ENCODE measurements around the gene ELFN1. TPM values are rescaled to one million over a fixed set of nuclear protein-coding genes. Genes with fewer than 3 reads are reported as not detected.

The ELFN1 gene
- 12.7 and 14.1 TPM in 2 replicates for total RNA-seq

DNA sequence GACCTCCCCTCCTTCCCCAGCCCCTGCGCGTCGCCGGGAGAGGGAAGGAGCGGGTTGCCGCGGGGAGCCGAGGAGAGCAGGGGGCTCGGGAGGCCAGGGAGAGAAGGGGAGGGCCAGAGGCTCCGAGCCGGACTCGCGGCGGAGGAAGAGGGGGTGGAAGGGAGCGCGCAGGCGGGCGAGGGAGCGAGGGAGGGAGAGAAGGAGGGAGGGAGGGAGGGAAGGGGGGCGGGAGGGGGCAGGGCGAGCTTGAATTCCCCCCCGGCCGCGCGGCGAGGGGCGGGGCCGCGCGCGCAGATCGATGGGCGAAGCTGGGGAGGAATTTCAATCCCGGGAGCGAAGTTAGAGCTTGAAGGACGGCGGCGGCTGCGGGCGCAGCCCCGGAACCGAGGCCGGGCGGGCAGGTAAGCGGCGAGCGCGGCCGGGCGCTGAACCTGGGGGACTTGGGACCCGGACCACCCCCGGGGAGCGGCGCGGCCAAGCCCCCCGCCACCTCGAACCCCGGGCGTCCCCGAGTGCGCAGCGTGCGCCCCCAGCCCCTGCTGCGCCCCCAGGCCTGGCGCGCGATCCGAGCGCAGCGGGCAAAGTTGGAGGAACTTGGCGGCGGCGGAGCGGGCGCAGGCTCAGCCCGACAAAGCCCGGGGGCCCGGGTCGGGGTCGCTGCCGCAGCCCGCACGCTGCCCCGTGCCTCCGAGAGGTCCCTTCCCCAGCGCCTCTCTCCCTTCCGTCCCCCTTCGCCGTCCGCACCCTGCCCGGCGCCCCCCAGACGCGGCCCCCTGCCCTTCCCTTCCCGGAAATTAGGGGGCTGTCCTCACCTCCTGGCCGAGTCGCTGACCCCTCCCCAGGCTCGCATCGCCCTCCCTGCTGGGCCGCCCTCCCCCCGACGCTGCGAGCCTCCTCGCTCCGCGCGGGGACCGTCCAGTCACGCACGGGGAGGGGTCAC lies at the start of gene ELFN1:
Gene ELFN1, plus strand, starts transcription at position 324 of the 940 bp plus-strand sequence. CDS start 74,320 bp downstream, outside the sequence.
- H2AFZ ChIP-seq (ENCODE audit: low read length) = no peak within 1 kb of the TSS
- peaks cover 9% of the 10 kb centered on the region for H3K27me3 ChIP-seq (ENCODE audit: insufficient read depth, low read length)
- H3K36me3 ChIP-seq (ENCODE audit: insufficient read depth, low read length) = no peaks in the 10 kb centered on the region
- no peak within 1 kb of the TSS for H3K27ac ChIP-seq (ENCODE audit: low read depth, low read length)
- no peaks in the 10 kb centered on the region for H4K20me1 ChIP-seq (ENCODE audit: insufficient read depth, low read length)
- H3K4me3 ChIP-seq (ENCODE audit: insufficient read depth, low read length) = peak within 1 kb of the TSS; percentile 50
- no peaks in the 10 kb centered on the region for H3K9me3 ChIP-seq (ENCODE audit: low read depth, low read length)
- H3K79me2 ChIP-seq (ENCODE audit: insufficient read depth, low read length) = peaks cover 4% of the 10 kb centered on the region
- H3K4me2 ChIP-seq (ENCODE audit: insufficient read depth, low read length) = no peak within 1 kb of the TSS
- TF ChIP-seq, protein P1, sequence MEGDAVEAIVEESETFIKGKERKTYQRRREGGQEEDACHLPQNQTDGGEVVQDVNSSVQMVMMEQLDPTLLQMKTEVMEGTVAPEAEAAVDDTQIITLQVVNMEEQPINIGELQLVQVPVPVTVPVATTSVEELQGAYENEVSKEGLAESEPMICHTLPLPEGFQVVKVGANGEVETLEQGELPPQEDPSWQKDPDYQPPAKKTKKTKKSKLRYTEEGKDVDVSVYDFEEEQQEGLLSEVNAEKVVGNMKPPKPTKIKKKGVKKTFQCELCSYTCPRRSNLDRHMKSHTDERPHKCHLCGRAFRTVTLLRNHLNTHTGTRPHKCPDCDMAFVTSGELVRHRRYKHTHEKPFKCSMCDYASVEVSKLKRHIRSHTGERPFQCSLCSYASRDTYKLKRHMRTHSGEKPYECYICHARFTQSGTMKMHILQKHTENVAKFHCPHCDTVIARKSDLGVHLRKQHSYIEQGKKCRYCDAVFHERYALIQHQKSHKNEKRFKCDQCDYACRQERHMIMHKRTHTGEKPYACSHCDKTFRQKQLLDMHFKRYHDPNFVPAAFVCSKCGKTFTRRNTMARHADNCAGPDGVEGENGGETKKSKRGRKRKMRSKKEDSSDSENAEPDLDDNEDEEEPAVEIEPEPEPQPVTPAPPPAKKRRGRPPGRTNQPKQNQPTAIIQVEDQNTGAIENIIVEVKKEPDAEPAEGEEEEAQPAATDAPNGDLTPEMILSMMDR (IDR thresholded peaks at IDR 0.05; ENCODE audit: extremely low read depth, low read depth, low read length) = no peak
- peak; percentile 96 for DNase-seq (ENCODE audit: insufficient read length, low spot score, missing footprints)
- no peaks in the 10 kb centered on the region for H3K4me1 ChIP-seq (ENCODE audit: insufficient read depth, low read length)

DNA sequence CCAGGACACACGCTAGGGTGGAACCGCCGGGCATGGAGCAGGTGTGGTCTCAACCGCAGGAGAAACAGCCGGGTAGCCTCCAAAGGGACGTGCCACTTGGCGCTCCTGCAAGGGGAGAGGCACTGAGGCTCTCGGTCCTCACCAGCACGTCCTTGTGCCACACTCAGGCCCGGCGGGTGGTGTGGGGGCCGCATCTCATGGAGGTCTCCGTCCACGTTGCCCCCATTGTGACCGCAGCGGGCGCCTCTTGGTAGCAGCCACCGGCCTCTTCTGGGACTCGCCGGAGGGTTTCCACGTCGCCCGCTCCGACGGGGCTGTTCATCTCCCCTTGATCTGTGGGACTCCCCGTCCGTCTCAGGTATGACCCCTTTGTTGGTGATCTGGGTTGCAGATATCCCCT lies 49.2 kb upstream of the ELFN1 start:
- no peaks in the 10 kb centered on the region for H3K79me2 ChIP-seq (ENCODE audit: insufficient read depth, low read length)
- H3K27ac ChIP-seq (ENCODE audit: low read depth, low read length) = no peak overlapping the region
- no peak overlapping the region for H2AFZ ChIP-seq (ENCODE audit: low read length)
- no peaks in the 10 kb centered on the region for H3K36me3 ChIP-seq (ENCODE audit: insufficient read depth, low read length)
- peak; percentile 26 for DNase-seq (ENCODE audit: insufficient read length, low spot score, missing footprints)
- H3K4me2 ChIP-seq (ENCODE audit: insufficient read depth, low read length) = no peak overlapping the region
- no peaks in the 10 kb centered on the region for H3K4me1 ChIP-seq (ENCODE audit: insufficient read depth, low read length)
- H3K27me3 ChIP-seq (ENCODE audit: insufficient read depth, low read length) = peaks cover 3% of the 10 kb centered on the region
- H3K4me3 ChIP-seq (ENCODE audit: insufficient read depth, low read length) = no peak overlapping the region
- TF ChIP-seq, protein P1 (IDR thresholded peaks at IDR 0.05; ENCODE audit: extremely low read depth, low read depth, low read length) = no peak
- H4K20me1 ChIP-seq (ENCODE audit: insufficient read depth, low read length) = no peaks in the 10 kb centered on the region
- H3K9me3 ChIP-seq (ENCODE audit: low read depth, low read length) = no peaks in the 10 kb centered on the region

DNA sequence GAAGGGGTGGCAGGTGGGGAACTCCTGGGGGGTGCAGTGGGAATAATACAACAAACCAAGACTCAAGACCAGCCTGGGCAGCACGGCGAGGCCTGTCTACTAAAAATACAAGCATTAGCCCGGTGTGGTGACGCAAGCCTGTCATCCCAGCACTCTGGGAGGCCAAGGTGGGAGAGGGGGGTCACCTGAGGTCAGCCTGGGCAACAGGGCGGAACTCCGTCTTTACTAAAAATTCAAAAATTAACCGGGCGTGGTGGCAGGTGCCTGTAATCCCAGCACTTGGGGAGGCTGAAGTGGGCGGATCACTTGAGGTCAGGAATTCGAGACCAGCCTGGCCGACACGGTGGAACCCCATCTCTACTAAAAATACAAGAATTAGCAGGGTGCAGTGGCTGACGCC lies 48.4 kb upstream of the ELFN1 start:
- no peak overlapping the region for H3K4me3 ChIP-seq (ENCODE audit: insufficient read depth, low read length)
- TF ChIP-seq, protein P1 (IDR thresholded peaks at IDR 0.05; ENCODE audit: extremely low read depth, low read depth, low read length) = no peak
- no peak overlapping the region for H3K27ac ChIP-seq (ENCODE audit: low read depth, low read length)
- no peak overlapping the region for H3K4me2 ChIP-seq (ENCODE audit: insufficient read depth, low read length)
- H2AFZ ChIP-seq (ENCODE audit: low read length) = no peak overlapping the region
- no peaks in the 10 kb centered on the region for H3K4me1 ChIP-seq (ENCODE audit: insufficient read depth, low read length)
- H3K79me2 ChIP-seq (ENCODE audit: insufficient read depth, low read length) = no peaks in the 10 kb centered on the region
- no peaks in the 10 kb centered on the region for H4K20me1 ChIP-seq (ENCODE audit: insufficient read depth, low read length)
- peak; percentile 42 for DNase-seq (ENCODE audit: insufficient read length, low spot score, missing footprints)
- H3K9me3 ChIP-seq (ENCODE audit: low read depth, low read length) = no peaks in the 10 kb centered on the region
- H3K36me3 ChIP-seq (ENCODE audit: insufficient read depth, low read length) = no peaks in the 10 kb centered on the region
- peaks cover 3% of the 10 kb centered on the region for H3K27me3 ChIP-seq (ENCODE audit: insufficient read depth, low read length)

GRCh38 chr7:1622441-1622840 lies 47.6 kb upstream of the ELFN1 start:
- H3K27ac ChIP-seq (ENCODE audit: low read depth, low read length) = no peak overlapping the region
- peaks cover 3% of the 10 kb centered on the region for H3K27me3 ChIP-seq (ENCODE audit: insufficient read depth, low read length)
- no peak overlapping the region for H3K4me3 ChIP-seq (ENCODE audit: insufficient read depth, low read length)
- H4K20me1 ChIP-seq (ENCODE audit: insufficient read depth, low read length) = no peaks in the 10 kb centered on the region
- peak; percentile 56 for DNase-seq (ENCODE audit: insufficient read length, low spot score, missing footprints)
- H3K36me3 ChIP-seq (ENCODE audit: insufficient read depth, low read length) = no peaks in the 10 kb centered on the region
- H3K79me2 ChIP-seq (ENCODE audit: insufficient read depth, low read length) = no peaks in the 10 kb centered on the region
- H3K4me1 ChIP-seq (ENCODE audit: insufficient read depth, low read length) = no peaks in the 10 kb centered on the region
- TF ChIP-seq, protein P1 (IDR thresholded peaks at IDR 0.05; ENCODE audit: extremely low read depth, low read depth, low read length) = no peak
- no peak overlapping the region for H2AFZ ChIP-seq (ENCODE audit: low read length)
- H3K9me3 ChIP-seq (ENCODE audit: low read depth, low read length) = no peaks in the 10 kb centered on the region
- no peak overlapping the region for H3K4me2 ChIP-seq (ENCODE audit: insufficient read depth, low read length)

Data from osteoblast (primary cell).